ENCODE measurements around the gene CREBRF.
"Not testable (repeated sequence)": the region's sequence is repeated elsewhere in the genome, so short reads cannot be mapped to it uniquely, and the experiment has no call there.

The CREBRF gene

DNA sequence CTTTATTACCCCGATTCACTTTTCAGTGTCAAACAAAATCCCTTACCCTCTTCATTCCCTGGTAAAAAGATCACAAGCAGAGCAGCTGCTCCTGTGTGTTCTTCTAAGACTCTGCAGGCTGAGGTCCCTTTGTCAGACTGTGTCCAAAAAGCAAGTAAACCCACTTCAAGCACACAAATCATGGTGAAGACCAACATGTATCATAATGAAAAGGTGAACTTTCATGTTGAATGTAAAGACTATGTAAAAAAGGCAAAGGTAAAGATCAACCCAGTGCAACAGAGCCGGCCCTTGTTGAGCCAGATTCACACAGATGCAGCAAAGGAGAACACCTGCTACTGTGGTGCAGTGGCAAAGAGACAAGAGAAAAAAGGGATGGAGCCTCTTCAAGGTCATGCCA, 34.5 kb downstream of the CREBRF start:
- DNase-seq (ENCODE audit: low read depth in 2 of 2) = no peak

DNA sequence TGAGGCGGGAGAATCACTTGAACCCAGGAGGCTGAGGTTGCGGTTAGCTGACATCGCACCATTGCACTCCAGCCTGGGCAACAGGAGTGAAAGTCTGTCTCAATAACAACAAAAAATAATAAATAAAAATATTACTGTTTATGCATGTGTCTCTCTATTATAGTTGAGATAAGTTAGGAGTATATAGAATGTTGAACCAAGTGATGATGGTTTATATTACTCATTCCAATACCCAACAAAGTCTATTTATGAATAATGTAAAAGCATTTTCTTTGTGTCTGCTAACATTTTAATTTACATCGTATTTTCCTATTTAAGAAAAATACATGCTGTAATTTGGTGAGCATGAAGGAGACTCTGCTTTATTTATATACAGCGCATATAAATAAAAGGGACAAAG, 35.8 kb downstream of the CREBRF start:
- no peak for DNase-seq (ENCODE audit: low read depth in 2 of 2)

GRCh38 chr5:173093606-173094005, 37.5 kb downstream of the CREBRF start:
- no peak for DNase-seq (ENCODE audit: low read depth in 2 of 2)

DNA sequence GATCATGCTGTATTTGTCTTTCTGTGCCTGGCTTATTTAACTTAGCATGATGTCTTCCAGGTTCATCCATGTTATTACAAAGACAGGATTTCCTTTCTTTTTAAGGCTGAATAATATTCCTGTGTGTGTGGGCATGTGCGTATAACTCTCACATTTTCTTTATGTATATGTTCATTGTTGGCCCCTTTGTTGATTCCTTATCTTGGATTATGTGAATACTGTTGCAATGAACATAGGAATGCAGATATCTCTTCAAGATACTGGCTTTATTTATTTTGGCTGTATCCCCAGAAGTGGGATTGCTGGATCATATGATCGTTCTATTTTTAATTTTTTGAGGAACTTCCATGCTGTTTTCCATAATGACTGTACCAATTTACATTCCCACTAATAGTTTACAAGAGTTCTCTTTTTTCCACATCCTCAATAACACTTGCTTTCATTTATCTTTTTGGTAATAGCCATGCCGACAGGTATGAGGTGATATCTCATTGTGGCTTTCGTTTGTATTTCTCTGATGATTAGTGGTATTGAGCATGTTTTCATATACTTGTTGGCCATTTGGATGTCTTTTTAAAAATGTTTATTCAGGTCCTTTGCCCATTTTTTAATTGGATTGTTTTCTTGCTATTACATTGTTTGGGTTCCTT, 38.0 kb downstream of the CREBRF start:
- DNase-seq (ENCODE audit: low read depth in 2 of 2) = no peak

- no peak for DNase-seq (ENCODE audit: low read depth in 2 of 2)
Measured at GRCh38 chr5:173098787-173099186, 42.6 kb downstream of the CREBRF start.

DNA sequence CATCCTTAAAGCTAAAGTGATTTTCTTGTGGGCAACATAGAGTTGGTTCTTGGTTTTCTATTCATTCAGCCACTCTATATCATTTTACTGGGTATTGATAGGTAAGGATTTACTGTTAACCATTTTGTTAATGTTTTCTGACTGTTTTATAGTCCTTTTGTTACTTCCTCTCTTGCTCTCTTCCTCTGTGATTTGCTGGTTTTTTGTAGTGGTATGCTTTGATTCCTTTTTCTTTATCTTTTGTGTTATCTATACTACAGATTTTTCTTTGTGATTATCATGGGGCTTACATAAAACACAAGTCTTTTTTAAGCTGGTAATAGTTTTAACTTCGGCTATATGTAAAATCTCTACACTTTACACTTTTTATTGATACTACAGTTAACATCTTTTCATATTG, 43.3 kb downstream of the CREBRF start:
- no peak for DNase-seq (ENCODE audit: low read depth in 2 of 2)

- no peak for DNase-seq (ENCODE audit: low read depth in 2 of 2)
Measured at GRCh38 chr5:173101245-173101644, 45.1 kb downstream of the CREBRF start.

- no peak for DNase-seq (ENCODE audit: low read depth in 2 of 2)
Measured at GRCh38 chr5:173103411-173103810, 47.3 kb downstream of the CREBRF start.

GRCh38 chr5:173108914-173109313, 52.8 kb downstream of the CREBRF start:
- DNase-seq (ENCODE audit: low read depth in 2 of 2) = no peak

- no peak for DNase-seq (ENCODE audit: low read depth in 2 of 2)
Measured at GRCh38 chr5:173114536-173114935, 58.4 kb downstream of the CREBRF start.

DNA sequence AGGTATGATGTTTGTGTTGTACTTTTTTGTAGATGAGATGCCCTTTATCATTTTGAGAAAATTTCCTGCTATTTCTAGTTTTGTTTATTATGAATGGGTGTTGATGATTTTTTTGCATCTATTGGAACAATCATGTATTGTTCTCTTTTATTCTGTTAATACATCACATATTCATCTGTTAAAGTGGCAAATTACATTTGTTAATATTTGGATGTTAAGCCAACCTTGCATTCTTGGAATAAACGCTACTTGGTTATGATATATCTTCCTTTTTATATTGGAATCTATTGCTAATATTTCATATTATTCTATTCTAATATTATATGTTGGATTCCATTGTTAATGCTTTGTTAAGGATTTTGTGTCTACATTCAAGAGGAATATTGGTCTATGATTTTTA, 63.6 kb downstream of the CREBRF start:
- DNase-seq (ENCODE audit: low read depth in 2 of 2) = no peak

- DNase-seq (ENCODE audit: low read depth in 2 of 2) = no peak
Measured at GRCh38 chr5:173123416-173123815, 67.3 kb downstream of the CREBRF start.

DNA sequence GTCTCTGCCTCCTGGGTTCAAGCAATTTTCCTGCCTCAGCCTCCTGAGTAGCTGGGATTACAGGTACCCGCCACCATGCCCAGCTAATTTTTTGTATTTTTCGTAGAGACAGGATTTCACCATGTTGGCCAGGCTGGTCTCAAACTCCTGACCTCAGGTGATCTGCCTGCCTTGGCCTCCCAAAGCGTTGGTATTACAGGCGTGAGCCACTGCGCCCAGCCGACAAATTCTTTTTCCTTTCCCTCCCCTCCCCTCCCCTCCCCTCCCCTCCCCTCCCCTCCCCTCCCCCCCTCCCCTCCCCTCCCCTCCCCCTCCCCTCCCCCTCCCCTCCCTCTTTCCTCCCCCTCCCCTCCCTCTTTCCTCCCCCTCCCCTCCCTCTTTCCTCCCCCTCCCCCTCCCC, 76.0 kb downstream of the CREBRF start:
- DNase-seq (ENCODE audit: low read depth in 2 of 2) = not testable (repeated sequence)

DNA sequence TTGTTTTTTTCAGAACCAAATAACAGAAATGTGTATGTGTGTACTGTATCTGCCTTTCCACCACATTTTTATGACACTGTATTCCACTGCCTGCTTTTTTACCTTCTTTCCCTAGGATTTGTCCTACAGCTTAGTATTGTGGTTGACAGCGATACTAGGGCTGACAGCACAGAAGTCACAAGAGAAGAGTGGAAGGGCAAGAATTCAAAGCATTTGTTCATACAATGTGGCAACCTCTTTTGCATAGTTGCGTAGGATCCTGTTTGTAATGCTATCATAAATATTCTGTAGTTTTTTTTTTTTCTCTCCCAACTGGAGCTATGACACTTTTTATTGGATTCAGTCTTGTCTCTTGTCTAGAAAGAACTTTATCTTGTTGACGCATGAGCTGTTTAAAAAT, 82.6 kb downstream of the CREBRF start:
- DNase-seq (ENCODE audit: low read depth in 2 of 2) = no peak

- DNase-seq (ENCODE audit: low read depth in 2 of 2) = no peak
Measured at GRCh38 chr5:173139631-173140030, 83.5 kb downstream of the CREBRF start.

GRCh38 chr5:173140769-173141168, 84.6 kb downstream of the CREBRF start:
- no peak for DNase-seq (ENCODE audit: low read depth in 2 of 2)

DNA sequence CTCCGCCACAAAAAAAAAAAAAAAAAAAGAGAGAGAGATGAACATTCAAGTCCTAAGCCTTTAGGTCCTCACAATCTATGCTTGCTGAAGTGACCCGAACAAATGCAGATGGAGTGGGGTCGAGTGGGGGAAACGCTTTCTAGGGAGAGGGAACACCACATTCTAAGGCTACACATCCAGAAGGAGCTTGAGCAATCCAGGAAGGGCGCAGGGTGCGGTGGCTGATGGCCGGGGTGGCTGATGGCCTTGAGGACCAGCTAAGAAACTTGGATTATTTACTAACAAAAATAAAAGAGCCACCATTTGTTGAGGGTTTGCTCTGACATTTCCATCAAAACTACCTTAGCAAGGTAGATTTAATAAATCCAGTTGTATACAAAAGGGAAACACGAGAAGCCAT, 87.4 kb downstream of the CREBRF start:
- no peak for DNase-seq (ENCODE audit: low read depth in 2 of 2)

DNA sequence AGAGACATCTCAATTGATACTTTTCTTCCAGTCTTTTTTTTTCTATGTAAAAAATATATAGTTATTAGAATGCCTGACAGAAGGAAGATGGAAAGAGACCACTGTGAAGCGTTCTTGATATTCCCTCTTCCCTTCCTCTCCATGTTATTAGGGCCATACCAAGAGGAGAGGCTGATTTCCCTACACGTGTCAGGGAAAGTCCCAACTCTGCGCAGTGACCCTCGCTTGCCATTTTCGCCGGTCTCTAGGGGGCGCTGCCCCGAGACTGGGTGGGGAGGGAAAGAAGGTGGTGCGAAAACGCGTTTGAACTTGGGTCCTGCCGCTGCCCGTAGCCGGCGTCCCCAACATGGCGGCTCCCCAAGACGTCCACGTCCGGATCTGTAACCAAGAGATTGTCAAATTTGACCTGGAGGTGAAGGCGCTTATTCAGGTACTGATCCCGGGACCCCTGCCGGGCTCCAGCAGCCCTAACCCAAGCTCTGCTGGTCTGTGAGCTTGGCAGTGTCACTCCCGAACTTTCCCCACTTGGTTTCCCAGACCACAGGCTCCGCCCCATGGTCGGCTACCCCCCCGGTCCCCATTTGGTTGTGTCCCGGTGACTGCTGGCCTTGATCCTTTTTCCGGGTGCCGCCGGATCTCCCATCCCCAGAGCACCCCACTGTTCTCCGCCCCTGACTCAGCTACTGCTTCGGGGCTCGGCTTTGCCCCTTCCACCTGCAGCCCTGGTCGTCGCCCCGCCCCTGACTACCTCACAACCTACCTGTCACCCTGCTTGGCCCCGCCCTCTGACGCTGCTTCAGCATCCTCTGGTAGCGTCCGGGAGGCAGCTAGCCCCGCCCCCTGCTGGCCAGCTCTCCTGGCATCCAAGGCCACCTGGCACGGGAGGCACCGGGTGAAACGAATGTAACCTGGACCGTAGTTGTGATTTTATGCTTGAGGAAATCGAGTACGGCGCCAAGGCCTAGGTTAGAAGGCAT, 88.3 kb downstream of the CREBRF start, which contains the start of gene BNIP1:
Gene BNIP1 (plus strand): TSS at position 332 of the 977 bp plus-strand sequence. CDS start 15 bp downstream, at position 347.
- peak; percentile 97 to 98 for DNase-seq (ENCODE audit: low read depth in 2 of 2)

DNA sequence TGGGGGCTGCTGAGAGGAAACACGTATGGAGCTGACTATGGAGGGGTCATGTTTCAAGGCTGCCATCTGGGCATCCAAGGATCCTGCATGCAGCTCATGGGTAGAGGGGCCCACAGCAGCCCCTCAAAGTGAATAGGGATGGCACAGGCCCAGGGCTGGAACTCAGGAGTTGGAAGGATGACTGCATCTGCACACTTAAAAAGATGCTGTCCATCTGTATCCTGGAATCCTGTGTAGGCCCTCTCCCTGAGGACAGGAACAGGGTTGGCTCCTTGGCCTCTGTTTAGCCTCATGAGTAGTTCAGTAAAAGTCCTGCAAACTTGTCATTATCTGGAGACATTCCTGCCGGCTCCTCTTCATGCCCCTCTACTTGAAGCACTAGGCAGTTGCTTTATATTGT, 92.2 kb downstream of the CREBRF start:
- DNase-seq (ENCODE audit: low read depth in 2 of 2) = no peak

GRCh38 chr5:173152547-173152946, 96.4 kb downstream of the CREBRF start:
- DNase-seq (ENCODE audit: low read depth in 2 of 2) = no peak

- no peak for DNase-seq (ENCODE audit: low read depth in 2 of 2)
Measured at GRCh38 chr5:173153842-173154241, 97.7 kb downstream of the CREBRF start.

DNA sequence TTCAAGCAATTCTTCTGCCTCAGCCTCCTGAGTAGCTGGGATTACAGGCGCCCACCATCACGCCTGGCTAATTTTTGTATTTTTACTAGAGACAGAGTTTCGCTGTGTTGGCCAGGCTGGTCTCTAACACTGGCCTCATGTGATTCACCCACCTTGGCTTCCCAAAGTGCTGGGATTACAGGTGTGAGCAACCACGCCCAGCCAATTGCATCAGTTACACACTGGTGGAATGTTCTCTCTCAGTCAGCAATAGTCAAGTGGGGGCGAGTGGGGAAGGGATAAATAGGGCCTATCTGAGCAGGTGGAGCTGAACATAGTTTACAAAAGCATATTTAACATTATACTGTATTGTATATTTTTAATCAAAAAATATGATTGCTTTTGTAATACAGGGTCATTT, 98.5 kb downstream of the CREBRF start:
- DNase-seq (ENCODE audit: low read depth in 2 of 2) = not testable (repeated sequence)

DNA sequence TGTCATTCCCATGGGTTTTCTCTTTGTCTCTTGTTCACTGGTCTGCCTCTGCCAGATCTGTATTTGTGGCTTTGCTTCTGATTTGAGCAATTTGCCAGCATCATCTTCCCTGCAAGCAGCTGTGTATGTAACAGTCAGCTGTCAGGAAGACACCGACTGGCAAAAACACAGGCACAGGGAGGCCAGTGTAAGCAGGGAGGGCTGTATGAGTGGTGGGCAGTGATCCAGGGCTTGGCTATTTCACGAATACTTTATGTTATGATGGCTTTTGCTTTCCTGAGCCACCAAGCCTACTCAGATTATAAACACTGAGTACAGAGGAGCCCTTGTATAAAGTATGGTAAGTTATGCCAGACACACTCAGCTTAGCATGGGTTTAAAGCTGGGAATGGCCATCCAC, 99.8 kb downstream of the CREBRF start:
- DNase-seq (ENCODE audit: low read depth in 2 of 2) = no peak
